GM12891 (cell line): Measurements from ENCODE around the gene CREB1. TPM values are rescaled to one million over a fixed set of nuclear protein-coding genes. Genes with fewer than 3 reads are reported as not detected.

Experiments used
- DNase-seq: peaks from one replicate; pipeline ENCODE4 v3.0.0; 2011; ENCODE audit warnings: low spot score; ENCODE audit not compliant: insufficient read length
- FAIRE-seq: peaks from 2 replicates; lab custom pipeline; 2011; peaks lifted over from hg19 to GRCh38; lab: Jason Lieb, UNC
- PAX5 ChIP-seq: IDR thresholded peaks from 2 replicates; pipeline ENCODE4 v1.6.1; 2011; ENCODE audit warnings: low read length, moderate library complexity, mild to moderate bottlenecking; ENCODE audit not compliant: insufficient read depth, severe bottlenecking
- POLR2A ChIP-seq: IDR thresholded peaks from 2 replicates; pipeline ENCODE4 v1.6.1; 2011; ENCODE audit warnings: low read depth, low read length, control low read depth
- POLR2AphosphoS5 ChIP-seq: IDR thresholded peaks from 2 replicates; pipeline ENCODE4 v1.6.1; 2011; ENCODE audit warnings: low read depth, low read length, control low read depth
- POU2F2 ChIP-seq: IDR thresholded peaks from 2 replicates; pipeline ENCODE4 v1.6.1; 2011; ENCODE audit warnings: low read depth, mild to moderate bottlenecking, control low read depth, low read length, moderate library complexity
- SPI1 ChIP-seq: IDR thresholded peaks from 2 replicates; pipeline ENCODE4 v1.6.1; 2011; ENCODE audit warnings: low read depth, low read length, control low read depth
- TAF1 ChIP-seq: IDR thresholded peaks from 2 replicates; pipeline ENCODE4 v1.6.1; 2011; ENCODE audit warnings: low read depth, low read length, control low read depth
- polyA plus RNA-seq: library from polyadenylated mRNA; unstranded; fragments of >200 nt; gene quantifications from one replicate; pipeline ENCODE4 v1.2.1, GENCODE V29; 2012; ENCODE audit warnings: low read depth, missing spikeins, inconsistent platforms; ENCODE audit not compliant: missing spikeins

CREB1 gene
- polyA plus RNA-seq = 24.4 TPM

DNA sequence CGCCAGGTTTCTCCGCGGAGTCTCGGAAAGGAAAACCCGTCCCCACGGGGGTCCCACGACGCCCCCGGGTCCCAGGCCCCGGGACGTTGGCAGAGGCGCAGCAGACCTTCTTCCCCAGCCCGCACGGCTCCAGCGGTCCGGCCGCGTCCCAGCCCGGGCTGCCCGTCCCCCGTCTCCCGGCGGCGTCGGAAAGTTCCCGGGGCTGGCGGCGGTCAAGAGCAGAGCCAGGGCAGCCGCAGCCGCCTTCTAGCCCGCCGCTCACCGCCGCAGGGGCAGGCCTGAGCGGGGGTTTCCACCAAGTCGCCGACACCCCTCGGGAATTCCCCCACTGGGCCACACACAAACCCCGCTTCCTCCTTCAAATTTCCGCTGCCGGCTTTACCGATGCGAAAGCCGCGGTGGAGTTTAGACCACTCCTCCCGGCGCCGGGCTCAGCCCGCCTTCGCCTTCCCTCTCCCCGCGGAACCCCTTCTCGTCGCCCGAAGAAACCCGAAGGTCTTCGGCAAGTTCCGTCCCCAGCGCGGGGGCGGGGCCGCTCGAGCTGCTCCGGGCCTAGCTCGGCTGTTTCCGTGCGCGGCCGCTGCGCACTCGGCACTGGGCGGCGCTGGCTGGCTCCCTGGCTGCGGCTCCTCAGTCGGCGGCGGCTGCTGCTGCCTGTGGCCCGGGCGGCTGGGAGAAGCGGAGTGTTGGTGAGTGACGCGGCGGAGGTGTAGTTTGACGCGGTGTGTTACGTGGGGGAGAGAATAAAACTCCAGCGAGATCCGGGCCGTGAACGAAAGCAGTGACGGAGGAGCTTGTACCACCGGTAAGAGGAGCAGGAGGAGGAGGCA, at the start of gene CREB1:
Gene CREB1 (plus strand): TSS at position 633 of the 830 bp plus-strand sequence. CDS start 25,674 bp downstream, outside the sequence.
- FAIRE-seq (peak; percentile 98), DNase-seq (peak; percentile 86)
- peak; percentile 43 for TF ChIP-seq TAF1
- TF ChIP-seq POLR2A = no peak; the same call in 1 of the 2 replicates
- TF ChIP-seq PAX5 = no peak
- TF ChIP-seq POU2F2 = peak; percentile 61; the same call in 1 of the 2 replicates
- peak; percentile 89 for TF ChIP-seq SPI1
- TF ChIP-seq POLR2AphosphoS5 = peak; percentile 81

DNA sequence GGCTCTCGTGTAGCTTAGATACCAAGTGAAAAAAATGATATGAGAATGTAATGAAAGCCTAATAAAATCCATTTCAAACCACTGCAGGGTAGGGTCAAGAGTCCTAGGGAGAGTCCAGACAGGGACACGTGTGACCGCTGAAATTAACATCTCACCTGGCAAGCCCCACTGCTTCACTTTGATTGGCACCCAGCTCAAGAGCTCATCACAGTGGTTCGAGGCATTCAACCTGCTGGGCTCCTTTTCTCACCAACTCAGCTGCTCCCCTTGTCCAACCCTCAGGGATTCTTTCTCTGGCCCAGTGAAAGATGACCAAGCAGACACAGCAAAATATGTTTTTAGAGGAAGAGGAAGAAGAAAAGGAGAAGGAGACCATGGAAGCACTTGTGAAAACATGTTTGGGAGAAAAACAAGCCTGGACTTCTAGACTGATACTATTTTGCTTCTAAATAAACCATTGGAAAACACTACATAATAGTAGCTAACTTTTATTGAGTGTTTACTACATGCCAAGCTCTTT, 49.2 kb upstream of the CREB1 start:
- no peak for FAIRE-seq
- no peak for DNase-seq
- TF ChIP-seq PAX5 (no peak), POU2F2 (no peak), TAF1 (no peak), SPI1 (no peak), POLR2AphosphoS5 (no peak), POLR2A (no peak)

DNA sequence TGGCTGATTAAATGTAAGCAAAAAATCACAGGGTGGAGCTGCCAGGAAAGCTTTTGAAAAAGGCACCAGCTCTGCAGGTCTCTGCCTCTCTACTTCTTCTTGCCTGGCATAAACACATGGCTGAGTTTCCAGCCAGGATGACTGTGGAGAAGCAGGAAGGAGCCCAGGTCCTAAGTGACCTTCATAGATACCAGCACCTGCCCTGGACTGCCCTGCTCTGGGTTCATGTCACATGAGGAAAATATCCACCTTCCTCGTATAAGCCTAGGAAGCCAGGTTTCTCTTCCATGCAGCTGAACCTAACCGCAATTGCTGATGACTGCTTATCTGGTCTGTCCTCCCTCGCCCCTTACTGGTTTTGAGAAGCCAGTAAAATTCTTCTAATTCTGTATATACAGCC, 47.8 kb upstream of the CREB1 start:
- FAIRE-seq (no peak), DNase-seq (no peak)
- TF ChIP-seq SPI1 (no peak), POLR2A (no peak), TAF1 (no peak), POLR2AphosphoS5 (no peak), PAX5 (no peak), POU2F2 (no peak)

DNA sequence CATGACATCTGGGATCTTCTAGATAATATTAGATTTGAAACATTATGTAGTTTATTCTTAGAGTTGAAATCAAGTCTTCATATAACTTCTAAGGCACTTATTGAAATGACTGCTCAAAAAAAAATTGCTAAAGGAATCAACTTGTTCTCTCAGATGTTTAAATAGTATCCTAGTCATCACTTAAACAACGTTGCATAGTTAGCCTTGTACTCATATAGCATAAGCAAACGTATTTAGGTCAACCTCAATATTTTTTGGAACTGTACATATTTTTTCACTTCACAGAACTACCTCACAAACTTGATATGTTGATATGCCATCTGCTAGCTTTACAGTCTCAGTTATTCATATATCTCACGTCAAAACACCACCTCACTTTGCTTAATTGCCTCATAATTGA, 47.1 kb upstream of the CREB1 start:
- FAIRE-seq (no peak), DNase-seq (no peak)
- TF ChIP-seq TAF1 (no peak), POLR2A (no peak), POU2F2 (no peak), PAX5 (no peak), POLR2AphosphoS5 (no peak), SPI1 (no peak)

DNA sequence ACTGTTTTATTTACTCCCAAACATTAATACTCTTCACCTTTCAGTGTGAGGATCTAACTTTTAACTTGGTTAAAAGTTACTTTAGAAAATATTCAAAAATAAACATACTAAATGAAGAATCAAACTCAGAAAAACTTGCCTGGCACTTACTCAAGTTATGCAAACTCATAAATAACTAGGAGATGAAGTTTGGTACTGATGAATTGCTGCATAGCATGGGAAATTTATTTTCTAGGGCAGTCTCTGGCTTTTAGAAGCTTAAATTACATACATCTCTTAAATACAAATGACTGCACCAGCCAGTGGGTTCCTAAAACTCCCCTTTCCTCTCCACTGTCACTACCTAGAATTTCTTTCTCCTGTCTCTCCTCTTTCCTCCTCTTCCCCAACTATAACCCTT, 46.7 kb upstream of the CREB1 start:
- FAIRE-seq (no peak), DNase-seq (no peak)
- TF ChIP-seq TAF1 (no peak), POLR2A (no peak), POLR2AphosphoS5 (no peak), SPI1 (no peak), PAX5 (no peak), POU2F2 (no peak)

DNA sequence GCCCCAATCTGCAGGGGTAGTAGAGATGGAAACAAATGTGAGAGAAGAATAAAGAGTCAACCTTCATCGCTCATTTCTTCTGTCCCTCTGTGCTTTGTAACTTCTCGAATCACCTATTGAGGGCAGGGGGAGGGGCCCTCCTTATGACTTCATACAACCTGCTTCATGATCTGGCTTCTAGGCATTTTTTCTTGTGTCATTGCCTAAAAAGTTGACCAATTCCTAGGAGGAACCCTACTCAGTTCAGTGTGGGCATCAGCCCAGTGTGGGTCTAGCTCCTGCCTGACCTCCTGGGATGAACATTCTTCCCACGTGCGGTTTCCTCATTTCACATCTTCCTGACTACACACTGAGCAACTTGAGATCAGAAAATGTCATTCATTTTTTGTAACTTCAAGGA, 46.3 kb upstream of the CREB1 start:
- FAIRE-seq = no peak
- TF ChIP-seq POLR2A = no peak
- DNase-seq = no peak

DNA sequence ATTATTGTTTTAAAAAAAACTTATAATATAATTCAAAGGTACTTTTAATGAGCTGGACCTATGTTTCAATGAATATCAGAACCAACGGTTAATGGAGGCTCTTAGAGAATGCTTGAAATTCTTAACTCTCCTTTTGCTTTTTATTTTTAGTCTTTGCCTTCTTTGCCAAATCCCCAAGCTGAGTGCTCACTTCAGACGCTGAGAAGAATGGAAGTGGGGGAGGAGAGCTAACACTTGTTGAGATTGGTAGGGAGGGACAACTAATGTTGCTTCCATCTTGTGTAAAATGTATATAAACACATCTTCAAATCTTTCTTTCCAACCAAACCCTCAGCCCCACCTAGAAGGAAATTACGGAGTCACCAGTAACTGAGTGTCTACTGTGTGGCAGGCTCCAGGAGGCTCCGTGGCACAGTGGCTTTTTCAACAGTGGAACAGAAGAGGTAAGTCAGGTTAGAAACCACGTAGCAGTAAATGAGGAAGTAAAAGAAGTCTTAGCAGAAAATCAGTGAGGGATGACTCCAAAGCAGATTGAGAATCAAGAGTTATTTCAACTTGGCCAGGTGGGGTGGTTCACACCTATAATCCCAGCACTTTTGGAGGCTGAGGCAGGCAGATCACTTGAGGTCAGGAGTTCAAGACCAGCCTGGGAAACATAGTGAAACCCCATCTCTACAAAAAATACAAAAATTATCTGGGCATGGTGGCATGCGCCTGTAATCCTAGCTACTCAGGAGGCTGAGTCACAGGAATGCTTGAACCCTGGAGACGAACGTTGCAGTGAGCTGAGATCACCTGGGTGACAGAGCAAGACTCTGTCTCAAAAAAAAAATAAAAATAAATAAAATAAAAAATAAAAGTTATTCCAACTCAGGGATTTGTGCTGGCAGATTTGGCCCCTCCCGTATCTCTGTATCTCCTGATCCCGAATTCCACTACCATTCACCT, 45.0 kb upstream of the CREB1 start:
- TF ChIP-seq POU2F2 (no peak), POLR2AphosphoS5 (no peak), SPI1 (no peak), POLR2A (no peak), TAF1 (no peak), PAX5 (no peak)
- DNase-seq (no peak), FAIRE-seq (peak; percentile 79)

DNA sequence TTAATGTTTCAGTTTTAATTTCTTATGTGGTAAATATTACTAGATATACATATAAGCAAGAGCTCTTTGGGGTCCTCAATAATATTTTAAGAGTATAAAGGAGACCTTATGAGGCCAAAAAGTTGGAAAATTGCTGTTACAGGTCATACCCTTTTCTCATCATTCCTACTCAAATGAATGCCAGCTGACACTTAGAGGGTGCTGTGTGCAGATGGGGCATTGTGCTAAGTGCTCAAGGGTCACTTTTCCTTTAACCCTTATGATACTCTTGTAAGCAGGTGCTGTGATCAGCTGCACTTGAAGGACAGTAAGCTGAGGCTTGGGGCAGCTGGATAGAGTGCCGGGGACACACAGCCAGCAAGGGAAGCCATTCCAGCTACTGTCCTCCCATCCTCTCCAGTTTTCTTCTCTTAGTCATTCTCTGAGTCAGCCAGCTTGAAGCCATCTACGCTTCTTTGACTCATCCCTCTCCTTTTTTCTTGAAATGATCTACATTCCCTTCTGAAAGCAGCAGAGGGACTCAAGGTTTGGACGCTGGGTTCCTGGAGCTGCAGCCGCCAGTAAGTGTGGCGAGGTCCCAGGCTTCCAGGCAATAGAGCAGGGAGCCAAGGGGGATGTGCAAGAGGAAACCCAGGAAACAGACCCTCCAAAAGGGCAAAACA, 42.0 kb upstream of the CREB1 start:
- FAIRE-seq = no peak
- no peak for DNase-seq
- no peak for TF ChIP-seq POLR2AphosphoS5
- no peak for TF ChIP-seq POLR2A
- no peak for TF ChIP-seq TAF1

DNA sequence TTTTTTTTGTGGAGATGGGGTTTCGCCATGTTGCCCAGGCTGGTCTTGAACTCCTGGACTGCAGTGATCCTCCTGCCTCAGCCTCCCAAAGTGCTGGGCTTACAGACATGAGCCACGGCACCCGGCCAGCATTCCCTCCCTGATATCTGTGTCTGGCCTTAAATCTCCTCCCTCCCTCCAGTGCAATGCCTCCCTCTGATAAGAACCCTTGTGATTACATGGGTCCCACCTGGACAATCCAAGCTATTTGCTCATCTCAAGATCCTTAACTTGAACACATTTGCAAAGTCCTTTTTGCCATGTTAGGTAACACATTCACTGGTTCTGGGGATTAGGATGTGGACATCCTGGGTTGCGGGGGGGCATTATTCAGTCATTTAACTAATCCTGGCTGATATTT, 40.5 kb upstream of the CREB1 start:
- FAIRE-seq (no peak), DNase-seq (no peak)
- TF ChIP-seq POLR2AphosphoS5 = no peak
- TF ChIP-seq POLR2A = no peak
- no peak for TF ChIP-seq TAF1
- no peak for TF ChIP-seq PAX5
- no peak for TF ChIP-seq SPI1
- TF ChIP-seq POU2F2 = no peak
